ENCODE data around the gene ADAMTS15.
"Not testable (repeated sequence)": the region's sequence is repeated elsewhere in the genome, so short reads cannot be mapped to it uniquely, and the experiment has no call there.

ADAMTS15 gene

DNA sequence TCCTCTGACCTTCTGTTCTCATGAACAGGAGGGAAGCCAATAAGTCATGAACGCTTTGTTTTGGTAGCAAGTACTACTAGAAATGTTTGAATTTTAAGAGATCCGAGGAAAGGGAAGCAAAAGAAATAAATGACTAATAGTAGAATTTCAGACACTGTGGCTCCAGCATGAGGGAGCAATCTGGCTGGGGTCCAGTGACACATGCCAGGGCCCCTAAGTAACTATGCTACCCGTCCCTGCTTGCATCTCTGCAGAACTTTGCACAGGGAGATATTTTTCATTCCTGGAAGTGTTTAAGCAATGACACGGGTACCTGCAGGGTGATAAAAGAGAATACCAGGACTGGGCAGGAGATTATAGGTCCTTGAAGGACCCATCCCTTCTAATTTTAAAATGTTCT lies 12.8 kb upstream of the ADAMTS15 start:
- no peak for DNase-seq (ENCODE audit: low read depth in 2 of 3, low spot score in 2 of 3)

DNA sequence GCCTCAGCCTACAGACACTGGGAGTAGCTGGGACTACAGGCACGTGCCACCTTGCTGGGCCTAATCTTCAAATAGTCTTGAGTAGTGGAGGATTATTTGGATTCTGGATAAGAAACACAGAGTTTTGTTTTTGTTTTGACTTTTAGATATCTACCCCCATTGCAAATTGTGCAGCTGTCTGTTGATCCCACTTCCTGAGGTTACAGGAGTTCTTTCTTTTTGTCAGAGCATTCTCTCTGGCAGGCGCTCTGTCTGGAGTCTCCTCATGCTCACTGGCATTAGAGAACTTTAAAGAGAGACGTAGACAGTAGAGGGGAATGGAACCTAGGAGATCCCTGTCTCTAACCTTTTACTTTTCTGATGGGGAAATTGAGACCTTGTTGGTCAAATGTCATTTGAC lies 12.3 kb upstream of the ADAMTS15 start:
- DNase-seq (ENCODE audit: low read depth in 2 of 3, low spot score in 2 of 3), result no peak

DNA sequence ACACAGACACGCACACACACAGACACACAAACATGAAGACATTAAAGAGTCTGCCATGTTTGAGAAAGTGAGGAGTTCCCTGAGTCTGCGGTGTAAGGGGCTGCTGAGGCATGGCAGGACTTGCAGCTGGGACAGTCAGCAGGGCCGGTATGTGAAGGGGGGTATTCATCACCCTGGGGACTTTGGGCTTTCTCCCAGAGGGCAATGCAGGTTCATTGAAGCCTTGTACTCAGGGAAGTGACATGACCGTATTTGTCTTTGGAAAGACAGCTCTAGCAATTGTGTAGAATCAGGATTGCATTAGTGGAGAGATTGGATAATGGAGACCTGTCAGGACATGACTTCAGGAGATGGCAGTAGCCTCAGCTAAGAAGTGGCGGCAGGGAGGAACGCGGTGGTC lies 10.6 kb upstream of the ADAMTS15 start:
- no peak for DNase-seq (ENCODE audit: low read depth in 2 of 3, low spot score in 2 of 3)

DNA sequence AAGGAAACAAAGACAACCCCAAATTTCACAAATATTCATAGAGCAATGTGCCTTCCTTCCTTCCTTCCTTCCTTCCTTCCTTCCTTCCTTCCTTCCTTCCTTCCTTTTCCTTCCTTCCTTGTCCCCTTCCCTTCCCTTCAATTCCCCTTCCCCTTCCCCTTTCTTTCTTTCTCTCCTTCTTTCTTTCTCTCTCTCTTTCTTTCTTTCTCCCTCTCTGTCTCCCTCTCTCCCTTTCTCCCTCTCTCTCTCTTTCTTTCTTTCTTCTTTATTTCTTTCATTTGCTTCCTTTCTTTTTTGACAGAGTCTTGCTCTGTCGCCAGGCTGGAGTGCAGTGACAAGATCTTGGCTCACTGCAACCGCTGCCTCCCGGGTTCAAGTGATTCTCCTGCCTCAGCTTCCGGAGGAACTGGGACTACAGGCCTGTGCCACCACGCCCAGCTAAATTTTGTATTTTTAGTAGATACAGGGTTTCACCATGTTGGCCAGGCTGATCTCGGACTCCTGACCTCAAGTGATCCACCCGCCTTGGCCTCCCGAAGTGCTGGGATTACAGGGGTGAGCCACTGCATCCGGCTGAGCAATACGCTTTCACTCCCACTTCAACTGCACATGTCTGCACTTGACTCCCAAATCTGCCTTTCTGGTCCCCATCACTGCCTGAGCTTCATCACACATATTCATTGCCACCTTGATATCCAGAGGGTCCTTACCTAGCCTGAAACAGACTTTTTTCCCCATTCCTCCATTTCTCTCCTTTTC lies 9.9 kb upstream of the ADAMTS15 start:
- not testable (repeated sequence) for DNase-seq (ENCODE audit: low read depth in 2 of 3, low spot score in 2 of 3)

DNA sequence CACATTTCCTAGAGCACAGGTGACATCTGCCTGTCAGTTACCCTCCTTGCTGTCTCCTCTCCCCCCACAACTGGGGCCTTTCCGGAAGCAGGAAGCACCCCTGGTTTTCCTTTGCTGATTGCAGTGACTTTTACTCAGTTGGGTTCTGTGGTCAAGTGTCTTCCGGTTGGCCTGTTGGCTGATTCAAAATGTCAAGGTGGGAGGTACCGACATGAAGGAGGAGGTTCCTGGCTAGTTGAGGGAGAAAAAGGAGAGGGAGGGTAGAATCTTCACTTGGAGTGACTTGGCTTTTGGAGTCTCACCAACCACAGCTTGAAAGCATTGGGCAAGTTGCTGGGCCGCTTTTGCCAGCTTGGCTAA lies 9.3 kb upstream of the ADAMTS15 start:
- DNase-seq (ENCODE audit: low read depth in 2 of 3, low spot score in 2 of 3), result no peak

DNA sequence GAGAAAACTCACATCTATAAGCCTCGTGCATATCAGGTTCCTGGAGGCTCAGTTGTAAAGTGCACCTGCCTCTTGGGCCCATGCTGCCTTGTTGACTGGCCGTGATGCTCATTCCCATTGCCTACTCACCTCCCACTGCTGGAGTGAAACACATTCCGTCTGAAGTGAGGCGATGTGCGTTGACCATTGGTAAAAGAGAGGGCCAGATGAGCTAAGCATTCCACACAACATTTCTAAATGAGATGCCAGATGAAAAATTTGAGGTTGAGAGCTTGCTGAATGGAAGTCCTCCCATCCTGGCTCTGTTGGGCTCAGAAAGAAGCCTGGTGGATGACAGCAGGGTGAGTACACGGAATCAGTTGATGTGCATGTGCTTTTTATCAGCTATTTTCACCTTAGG lies 8.6 kb upstream of the ADAMTS15 start:
- no peak for DNase-seq (ENCODE audit: low read depth in 2 of 3, low spot score in 2 of 3)

DNA sequence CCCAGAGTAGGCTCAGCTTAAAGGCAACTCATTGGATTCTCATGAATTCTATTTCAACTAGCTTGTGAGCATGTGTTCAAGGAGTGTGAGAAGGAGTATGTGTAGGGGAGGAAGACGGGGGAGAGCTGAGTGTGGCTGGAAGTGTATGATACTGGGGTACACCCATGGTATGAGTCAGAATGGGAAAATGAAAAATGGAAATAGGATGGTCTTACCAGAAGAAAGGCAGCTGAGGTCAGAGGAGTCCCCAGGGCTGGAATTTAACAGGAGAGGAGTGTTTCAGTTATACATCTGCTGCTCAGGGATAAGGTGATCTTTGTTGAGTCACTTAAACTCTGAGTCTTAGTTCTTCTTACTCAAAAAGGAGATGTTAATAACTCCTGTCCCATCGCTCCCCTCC lies 6.7 kb upstream of the ADAMTS15 start:
- DNase-seq (ENCODE audit: low read depth in 2 of 3, low spot score in 2 of 3), result no peak

DNA sequence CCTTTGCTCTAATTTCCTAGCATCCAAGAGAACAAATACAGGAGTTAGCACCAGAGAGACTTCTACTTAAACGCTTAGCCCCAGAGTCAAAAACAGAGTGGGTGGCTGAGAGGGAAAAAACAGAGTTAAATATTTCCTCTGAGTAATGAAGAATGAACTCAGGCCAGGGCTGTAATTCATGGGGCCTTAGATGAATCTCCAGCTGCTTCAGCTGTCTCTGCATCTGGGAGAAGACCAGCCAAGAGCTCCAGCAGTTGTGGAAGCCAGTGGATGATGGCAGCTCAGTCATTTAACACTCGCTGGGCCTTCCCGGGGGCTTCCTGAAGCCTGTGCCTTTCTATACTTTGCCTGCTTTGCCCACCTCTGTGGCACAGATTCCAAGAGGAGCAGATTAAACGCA lies 5.7 kb upstream of the ADAMTS15 start:
- no peak for DNase-seq (ENCODE audit: low read depth in 2 of 3, low spot score in 2 of 3)

DNA sequence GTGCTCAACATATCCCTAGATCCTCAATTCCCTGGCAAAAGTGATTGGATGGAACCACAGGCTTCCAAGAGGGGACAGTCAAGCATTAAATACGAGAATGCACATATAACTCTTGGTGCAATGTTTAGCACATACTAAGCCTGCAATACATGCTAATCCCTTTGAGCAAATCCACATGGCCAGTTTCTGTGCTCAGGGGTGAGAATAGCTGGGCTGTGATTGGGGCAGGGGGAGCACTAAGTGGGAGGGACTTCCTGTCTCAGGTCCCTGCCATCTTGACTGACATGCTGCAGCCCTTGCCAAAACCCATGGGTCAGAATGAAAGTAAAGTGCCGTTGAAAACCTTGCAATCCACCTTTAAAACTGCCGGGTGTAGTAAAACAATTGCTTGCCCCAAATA lies 2.7 kb upstream of the ADAMTS15 start:
- no peak for DNase-seq (ENCODE audit: low read depth in 2 of 3, low spot score in 2 of 3)

DNA sequence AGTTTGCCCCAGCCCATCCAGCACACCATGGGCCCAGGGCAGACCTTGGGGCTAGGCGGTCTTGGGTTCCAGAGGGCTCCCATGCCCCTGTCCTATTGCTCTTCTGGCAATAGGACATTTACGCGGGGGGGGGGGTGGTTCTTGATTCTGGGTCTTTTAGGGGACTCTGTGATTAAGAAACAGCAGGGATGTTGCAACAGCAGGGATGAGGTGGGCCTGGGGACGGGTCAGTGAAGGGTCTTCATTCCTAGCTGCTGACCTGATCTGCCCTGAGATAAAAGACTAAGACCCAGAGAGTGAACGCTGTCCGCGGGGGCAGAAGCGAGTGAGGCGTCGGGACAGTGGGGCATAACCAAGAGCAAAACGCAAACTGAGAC lies 418 bp upstream of the ADAMTS15 start:
- DNase-seq (ENCODE audit: low read depth in 2 of 3, low spot score in 2 of 3), result no peak

DNA sequence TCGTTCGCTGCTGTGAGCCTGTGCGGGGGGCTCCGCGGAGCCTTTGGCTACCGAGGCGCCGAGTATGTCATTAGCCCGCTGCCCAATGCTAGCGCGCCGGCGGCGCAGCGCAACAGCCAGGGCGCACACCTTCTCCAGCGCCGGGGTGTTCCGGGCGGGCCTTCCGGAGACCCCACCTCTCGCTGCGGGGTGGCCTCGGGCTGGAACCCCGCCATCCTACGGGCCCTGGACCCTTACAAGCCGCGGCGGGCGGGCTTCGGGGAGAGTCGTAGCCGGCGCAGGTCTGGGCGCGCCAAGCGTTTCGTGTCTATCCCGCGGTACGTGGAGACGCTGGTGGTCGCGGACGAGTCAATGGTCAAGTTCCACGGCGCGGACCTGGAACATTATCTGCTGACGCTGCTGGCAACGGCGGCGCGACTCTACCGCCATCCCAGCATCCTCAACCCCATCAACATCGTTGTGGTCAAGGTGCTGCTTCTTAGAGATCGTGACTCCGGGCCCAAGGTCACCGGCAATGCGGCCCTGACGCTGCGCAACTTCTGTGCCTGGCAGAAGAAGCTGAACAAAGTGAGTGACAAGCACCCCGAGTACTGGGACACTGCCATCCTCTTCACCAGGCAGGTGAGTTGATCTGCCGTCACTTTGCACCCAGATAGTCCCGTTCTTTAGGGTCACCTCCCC lies 1.0 kb downstream of the ADAMTS15 start:
- DNase-seq (ENCODE audit: low read depth in 2 of 3, low spot score in 2 of 3), result no peak

DNA sequence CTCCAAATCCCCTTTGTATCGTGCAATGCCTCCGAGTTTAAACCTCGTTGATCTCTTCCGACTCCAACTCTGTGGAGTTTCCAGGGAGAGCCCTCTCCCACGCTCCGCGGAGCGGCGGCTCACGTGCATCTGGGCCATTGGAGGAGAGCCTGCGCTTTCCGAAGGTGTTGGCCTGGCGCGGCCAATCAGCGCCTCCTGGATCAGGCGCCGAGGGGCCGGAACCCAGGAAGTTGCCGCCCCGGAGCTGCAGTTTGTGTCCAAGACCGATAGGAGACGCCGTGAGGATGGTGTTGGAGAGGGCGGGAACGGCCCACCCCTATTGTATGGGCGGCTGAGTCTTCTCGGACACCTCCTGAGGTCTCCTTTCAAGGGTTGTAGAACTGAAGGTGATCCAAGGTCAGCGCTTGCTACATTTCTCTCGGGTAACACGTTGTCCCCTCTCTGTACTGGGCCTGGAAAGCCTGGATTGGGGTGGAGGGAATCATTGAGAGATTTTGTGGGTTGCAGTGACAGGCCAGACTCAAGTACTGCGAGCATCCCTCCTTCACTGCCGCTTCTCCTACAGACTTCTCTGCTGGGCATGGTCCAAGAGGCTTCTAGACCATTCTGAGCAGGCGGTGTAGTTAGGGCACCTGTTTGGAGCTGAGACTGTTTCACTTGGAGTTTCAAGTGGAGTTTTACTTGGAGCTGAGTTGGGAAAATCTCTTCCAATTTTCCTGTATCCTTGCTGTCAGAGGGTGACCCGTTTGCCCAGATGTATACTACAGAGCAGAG lies 1.7 kb downstream of the ADAMTS15 start:
- DNase-seq (ENCODE audit: low read depth in 2 of 3, low spot score in 2 of 3), result no peak

DNA sequence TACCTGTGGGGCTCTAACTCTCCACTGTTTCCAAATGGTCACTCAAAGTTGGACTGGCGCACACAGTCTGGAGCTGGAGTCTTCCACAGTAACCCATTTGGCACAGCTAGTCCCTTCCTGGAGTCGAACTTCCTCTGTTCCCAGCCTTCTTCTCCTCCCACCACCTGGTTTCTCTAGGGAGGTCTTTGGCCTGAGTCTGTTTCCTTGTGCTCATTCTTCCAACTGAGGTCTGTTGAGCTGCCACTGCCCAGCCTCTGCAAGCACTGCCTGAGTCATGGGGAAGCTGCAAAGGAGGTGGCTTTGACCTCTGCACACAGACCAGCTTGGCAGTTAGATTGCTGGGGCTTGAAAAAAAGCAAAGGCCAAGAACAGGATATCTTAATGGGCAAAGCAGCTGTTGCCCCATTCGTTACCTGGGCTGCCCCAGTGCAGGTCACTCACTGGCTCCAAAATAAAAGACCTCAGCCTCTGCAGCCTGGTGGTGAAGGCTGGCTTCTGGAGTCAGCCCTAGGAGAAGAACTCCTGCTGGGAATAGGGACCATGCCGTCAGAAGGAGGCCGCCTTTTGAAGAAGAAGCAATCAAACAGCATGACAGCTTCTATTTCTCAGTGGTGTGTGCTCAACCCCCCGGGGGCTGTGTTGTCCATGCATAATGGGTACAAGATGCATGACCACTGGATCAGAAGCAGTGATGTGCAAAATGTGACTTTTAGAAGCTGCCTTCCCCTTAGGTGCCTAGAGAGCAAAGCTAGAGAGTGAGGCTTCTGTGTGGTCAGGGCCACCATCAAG lies 3.0 kb downstream of the ADAMTS15 start:
- no peak for DNase-seq (ENCODE audit: low read depth in 2 of 3, low spot score in 2 of 3)

DNA sequence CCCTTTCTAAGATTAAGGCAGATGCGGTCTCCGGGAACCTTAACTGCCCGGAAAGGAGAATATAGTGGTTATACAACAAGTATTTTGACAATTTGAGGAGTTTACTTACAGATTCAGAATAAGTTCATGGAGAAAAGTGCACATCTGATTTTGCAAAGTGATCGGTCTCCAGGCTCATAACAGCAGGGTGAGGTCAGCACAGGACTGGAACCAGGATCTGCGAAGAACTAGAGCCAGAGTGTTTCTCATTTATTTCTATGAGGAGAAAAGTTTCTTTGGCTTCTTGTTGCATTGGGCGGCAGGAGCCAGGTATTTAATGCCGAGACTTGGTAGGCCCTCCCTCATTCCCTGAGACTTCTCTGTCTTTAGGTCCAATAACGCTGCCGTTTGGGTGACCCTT lies 3.7 kb downstream of the ADAMTS15 start:
- no peak for DNase-seq (ENCODE audit: low read depth in 2 of 3, low spot score in 2 of 3)

DNA sequence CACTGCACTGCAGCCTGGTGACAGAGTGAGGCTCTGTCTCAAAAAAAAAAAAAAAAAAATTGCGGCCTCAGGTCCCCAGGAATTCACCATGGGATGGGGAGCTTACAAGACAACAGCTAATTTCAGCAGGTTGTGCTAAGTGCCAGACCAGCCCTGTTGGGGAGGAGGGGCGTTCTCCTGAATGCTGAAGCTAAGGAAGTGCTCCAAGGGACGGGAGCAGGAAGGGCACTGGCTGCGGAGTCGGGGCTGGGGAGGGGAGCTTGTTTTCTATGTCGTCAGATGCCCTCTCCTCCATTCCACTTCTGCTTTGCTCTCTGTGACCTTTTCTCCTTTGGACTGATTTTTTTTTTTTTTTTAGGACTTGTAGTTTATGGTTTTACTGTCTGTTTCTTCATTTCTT lies 4.5 kb downstream of the ADAMTS15 start:
- no peak for DNase-seq (ENCODE audit: low read depth in 2 of 3, low spot score in 2 of 3)

DNA sequence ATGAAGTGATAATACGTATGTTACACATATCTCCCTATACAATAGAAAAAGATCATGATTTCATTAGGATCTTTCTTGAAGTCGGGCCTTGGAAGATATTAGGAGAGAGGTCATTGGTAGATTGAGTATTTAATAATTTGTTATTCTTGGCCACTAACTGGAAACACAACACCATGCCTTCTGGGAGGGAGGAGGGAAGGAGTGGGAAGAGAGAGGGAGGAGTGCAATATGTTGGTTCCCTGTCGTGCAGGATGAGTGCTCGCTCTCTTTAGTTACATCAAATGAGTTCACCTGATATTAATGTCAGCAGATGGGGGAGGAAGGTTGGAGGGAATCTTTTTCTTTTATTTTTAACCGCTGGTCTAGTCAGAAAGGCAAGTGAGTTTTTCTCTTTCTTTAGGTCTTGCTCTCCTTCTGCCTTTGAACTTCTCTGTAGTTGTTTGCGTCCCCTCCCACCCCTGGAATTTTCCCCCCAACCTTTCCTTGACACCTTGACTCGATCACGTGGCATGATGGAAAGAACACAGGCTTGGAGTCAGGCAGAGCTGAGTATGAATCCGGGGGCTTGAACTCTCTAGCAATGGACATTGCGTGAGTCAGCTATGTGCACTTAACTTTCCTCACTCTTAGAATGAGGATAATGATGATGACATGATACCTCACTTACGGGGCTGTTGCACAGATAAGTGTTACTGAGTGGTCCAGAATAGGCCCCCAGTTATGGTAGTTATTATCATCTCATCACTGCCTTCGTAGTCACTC lies 6.2 kb downstream of the ADAMTS15 start:
- no peak for DNase-seq (ENCODE audit: low read depth in 2 of 3, low spot score in 2 of 3)

DNA sequence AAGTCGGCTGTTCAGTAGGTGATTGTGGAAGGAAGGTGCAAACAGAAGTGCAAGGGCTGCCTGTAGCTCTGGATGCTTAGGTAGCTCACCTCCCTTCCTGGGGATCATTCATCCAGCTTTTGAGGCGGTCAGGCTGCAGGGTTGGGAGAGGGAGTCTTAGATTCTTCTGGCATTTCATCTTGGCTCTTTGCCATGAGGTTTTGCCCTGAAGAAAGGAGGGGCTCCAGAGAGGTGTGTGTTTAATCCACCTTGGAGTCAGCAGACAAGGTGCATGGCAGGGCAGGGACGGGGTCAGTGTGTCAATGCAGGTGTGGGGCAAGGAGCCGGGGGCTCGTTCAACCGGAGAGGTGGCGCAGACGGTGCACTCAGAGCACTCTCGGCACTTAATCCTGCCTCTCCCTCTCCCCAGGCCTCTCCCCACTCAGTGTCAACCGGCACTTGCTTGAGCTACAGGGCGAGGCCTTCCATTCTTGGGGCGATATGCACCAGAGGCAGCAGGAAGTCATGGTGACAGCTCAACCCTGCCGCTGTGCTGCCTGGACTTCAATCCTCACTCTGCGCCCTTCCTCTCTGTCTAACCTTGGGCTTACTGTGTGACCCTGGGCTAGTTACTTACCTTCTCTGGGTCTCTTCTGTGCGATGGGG lies 7.2 kb downstream of the ADAMTS15 start:
- no peak for DNase-seq (ENCODE audit: low read depth in 2 of 3, low spot score in 2 of 3)

DNA sequence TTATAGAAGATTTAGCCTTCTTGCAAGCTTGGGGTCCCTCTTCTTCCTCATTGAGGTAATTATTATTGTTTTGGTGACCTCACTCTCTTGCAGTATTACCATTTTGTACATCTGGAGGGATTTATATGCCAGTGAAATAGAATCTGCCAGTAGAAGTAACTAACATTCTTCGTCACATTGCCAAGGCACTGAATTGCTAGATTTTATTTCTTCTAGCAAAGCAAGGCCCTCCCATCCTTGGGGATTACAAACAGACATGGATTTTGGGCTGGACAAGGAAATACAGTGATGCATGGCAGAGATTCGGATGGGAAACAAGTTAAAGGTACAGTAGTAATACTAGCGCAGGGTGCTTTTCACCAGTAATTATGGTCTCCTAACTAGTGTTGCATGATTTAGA lies 7.8 kb downstream of the ADAMTS15 start:
- no peak for DNase-seq (ENCODE audit: low read depth in 2 of 3, low spot score in 2 of 3)

DNA sequence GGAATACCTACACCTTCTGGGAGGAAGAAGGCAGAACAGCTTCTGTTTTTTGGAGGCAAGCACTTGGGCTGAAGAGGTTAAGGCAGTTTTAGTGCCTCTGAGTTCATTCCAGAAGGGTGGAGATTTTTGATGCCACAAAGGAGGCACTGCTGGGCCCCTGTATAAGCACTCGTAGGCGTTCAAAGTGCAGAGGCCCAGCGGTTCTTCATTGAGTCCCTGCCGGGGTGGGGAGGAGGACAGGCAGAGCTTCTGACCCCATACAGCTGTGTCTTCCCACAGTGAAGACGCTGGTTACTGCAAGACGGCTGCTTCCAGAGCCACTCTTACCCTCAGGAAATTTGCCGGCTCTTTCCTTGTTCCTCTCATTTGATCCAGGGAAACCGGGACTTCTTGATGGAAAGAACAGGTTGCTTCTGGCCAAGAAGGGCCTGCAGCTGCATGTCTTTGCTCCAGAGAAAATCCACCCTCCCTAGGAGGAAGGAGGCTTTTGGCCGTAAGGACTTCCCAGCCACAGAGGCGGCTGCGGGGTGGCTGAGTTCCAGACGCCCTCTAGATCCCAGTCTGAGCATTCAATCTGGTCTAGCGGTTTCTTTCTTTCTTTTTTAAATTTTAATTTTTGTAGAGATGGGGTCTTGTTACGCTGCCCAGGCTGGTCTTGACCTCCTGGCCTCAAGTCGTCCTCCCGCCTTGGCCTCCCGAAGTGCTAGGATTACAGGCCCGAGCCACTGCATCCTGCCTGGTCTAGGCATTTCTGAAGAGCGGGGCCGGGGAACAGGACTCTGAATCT lies 9.4 kb downstream of the ADAMTS15 start:
- DNase-seq (ENCODE audit: low read depth in 2 of 3, low spot score in 2 of 3), result no peak

DNA sequence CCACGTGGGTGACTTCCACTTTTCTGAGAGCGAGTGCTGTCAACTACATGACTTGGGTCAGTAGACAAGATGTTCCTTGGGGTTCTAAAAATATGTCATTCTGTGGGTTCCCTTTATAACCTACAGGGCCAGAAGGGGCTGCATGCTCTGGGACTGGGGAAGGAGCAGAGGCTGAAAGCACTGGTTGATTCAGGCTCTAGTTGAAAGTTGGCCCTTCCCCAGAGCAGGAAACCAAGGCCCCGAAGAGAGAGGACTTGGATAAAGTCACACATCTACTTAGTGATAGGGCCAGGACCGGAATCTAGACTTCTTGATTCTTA lies 9.9 kb downstream of the ADAMTS15 start:
- DNase-seq (ENCODE audit: low read depth in 2 of 3, low spot score in 2 of 3), result no peak

Measured in activated CD8-positive, alpha-beta memory T cell treated with anti-CD3 and anti-CD28 coated beads for 48 hours (primary cell).